Measurements from ENCODE around the gene UFSP1.

DNA sequence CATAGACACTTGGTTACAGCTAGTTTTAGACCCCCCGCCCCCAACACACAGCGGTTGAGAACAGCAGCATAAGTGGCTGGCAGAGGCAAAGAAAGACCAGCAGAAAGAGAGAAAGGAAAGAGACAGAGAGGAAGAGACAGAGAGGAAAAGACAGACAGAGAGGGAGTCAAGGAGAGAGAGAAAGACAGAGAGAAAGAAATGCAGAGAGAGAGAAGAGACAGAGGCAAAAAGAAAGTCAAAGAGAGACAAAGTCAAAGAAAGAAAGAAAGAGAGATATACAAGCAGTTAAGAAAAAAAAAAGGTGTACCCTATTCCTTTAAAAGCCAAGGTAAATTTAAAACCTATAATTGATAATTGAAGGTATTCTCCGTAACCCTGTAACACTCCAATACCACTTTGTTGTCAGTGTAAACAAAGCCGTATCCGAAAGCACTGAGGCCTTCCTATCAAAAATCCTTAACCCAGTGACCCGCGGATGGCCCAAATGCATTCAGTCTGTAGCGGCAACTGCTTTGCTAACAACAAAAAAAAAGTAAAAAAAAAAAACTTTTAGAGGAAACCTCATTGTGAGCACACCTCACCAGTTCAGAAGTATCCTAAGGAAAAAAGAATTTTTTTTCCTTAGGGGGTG lies 48.9 kb downstream of the UFSP1 start:
- TF ChIP-seq, protein P1, sequence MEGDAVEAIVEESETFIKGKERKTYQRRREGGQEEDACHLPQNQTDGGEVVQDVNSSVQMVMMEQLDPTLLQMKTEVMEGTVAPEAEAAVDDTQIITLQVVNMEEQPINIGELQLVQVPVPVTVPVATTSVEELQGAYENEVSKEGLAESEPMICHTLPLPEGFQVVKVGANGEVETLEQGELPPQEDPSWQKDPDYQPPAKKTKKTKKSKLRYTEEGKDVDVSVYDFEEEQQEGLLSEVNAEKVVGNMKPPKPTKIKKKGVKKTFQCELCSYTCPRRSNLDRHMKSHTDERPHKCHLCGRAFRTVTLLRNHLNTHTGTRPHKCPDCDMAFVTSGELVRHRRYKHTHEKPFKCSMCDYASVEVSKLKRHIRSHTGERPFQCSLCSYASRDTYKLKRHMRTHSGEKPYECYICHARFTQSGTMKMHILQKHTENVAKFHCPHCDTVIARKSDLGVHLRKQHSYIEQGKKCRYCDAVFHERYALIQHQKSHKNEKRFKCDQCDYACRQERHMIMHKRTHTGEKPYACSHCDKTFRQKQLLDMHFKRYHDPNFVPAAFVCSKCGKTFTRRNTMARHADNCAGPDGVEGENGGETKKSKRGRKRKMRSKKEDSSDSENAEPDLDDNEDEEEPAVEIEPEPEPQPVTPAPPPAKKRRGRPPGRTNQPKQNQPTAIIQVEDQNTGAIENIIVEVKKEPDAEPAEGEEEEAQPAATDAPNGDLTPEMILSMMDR (IDR thresholded peaks at IDR 0.05; ENCODE audit: insufficient read depth, low read length, poor library complexity, severe bottlenecking), result no peak
- TF ChIP-seq EZH2phosphoT487 (conservative IDR thresholded peaks at IDR 0.05; ENCODE audit: low read length), result no peak

Measured in SU-DHL-6 (cell line).